Fibroblast of lung (primary cell): ENCODE results near the gene DCBLD2. TPM values are rescaled to one million over a fixed set of nuclear protein-coding genes. Genes with fewer than 3 reads are reported as not detected.
A peak's percentile ranks its signal among the peaks of the same experiment; 100 is the strongest.

Experiments
- DNase-seq, 2 donors: peaks; one replicate each; pipeline versions ENCODE4 v3.0.0 to v3.0.0-alpha.2; 2010; ENCODE audit warnings: low read depth in 2 of 2
- H2AFZ ChIP-seq: 2 replicates; pipeline ENCODE4 v1.5.1; 2012; ENCODE audit warnings: low read length, control low read depth, inconsistent platforms
- H3K27ac ChIP-seq: 2 replicates; pipeline ENCODE4 v1.5.1; 2011; ENCODE audit warnings: low read length, control low read depth; ENCODE audit not compliant: insufficient read depth
- H3K27me3 ChIP-seq: 2 replicates; pipeline ENCODE4 v1.5.1; 2011; ENCODE audit warnings: mild to moderate bottlenecking, low read length; ENCODE audit not compliant: control insufficient read depth, insufficient read depth
- H3K36me3 ChIP-seq: 2 replicates; pipeline ENCODE4 v1.5.1; 2011; ENCODE audit warnings: low read length; ENCODE audit not compliant: control insufficient read depth, insufficient read depth
- H3K4me1 ChIP-seq: 2 replicates; pipeline ENCODE4 v1.5.1; 2011; ENCODE audit warnings: low read length; ENCODE audit not compliant: control insufficient read depth, insufficient read depth; ENCODE audit errors: extremely low read depth
- H3K4me2 ChIP-seq: 2 replicates; pipeline ENCODE4 v1.5.1; 2011; ENCODE audit warnings: low read length, control low read depth; ENCODE audit not compliant: insufficient read depth; ENCODE audit errors: extremely low read depth
- H3K4me3 ChIP-seq, 4 experiments: fragments of 200-600 bp in 1 of 4; sonication (generic) in 1 of 4; replicated peaks in 1 of 4; 2 replicates each; pipeline ENCODE4 v1.5.1; 2011 to 2016; ENCODE audit warnings: low read length in 4 of 4, low read depth in 3 of 4, mild to moderate bottlenecking in 3 of 4, control low read depth in 2 of 4, inconsistent platforms in 1 of 4, mixed read lengths in 1 of 4; ENCODE audit not compliant: insufficient read depth in 1 of 4; ENCODE audit errors: control extremely low read depth in 1 of 4
- H3K79me2 ChIP-seq: 2 replicates; pipeline ENCODE4 v1.5.1; 2012; ENCODE audit warnings: mild to moderate bottlenecking, low read length, inconsistent platforms; ENCODE audit not compliant: control insufficient read depth, insufficient read depth
- H3K9ac ChIP-seq: 2 replicates; pipeline ENCODE4 v1.5.1; 2011; ENCODE audit warnings: mild to moderate bottlenecking, low read length, control low read depth; ENCODE audit not compliant: insufficient read depth
- H3K9me3 ChIP-seq: 2 replicates; pipeline ENCODE4 v1.5.1; 2012; ENCODE audit warnings: low read depth, low read length; ENCODE audit not compliant: control insufficient read depth, insufficient read depth
- H4K20me1 ChIP-seq: 2 replicates; pipeline ENCODE4 v1.5.1; 2011; ENCODE audit warnings: low read length; ENCODE audit not compliant: control insufficient read depth, insufficient read depth; ENCODE audit errors: extremely low read depth
- EZH2 ChIP-seq: IDR thresholded peaks from 2 replicates; pipeline ENCODE4 v1.5.1; 2012; ENCODE audit warnings: low read length, control low read depth, mild to moderate bottlenecking; ENCODE audit errors: missing control alignments
- polyA plus RNA-seq, 2 donors: library from polyadenylated mRNA; depleted of rRNA in 1 of 2; stranded (reverse) in 1 of 2; unstranded in 1 of 2; fragments of >200 nt; gene quantifications; 2 replicates each; pipeline ENCODE4 v1.2.1, GENCODE V29; 2011 to 2012; ENCODE audit warnings: missing spikeins in 1 of 2
- total RNA-seq: library from RNA; depleted of rRNA; stranded (reverse); fragments of >200 nt; gene quantifications from 2 replicates; pipeline ENCODE4 v1.2.1, GENCODE V29; 2014
- TF ChIP-seq, protein P1 (sequence below), 2 donors: IDR thresholded peaks in 1 of 2; conservative IDR thresholded peaks in 1 of 2; 1 replicate in 1 of 2; 2 replicates in 1 of 2; pipeline ENCODE4 v1.5.1; 2011 to 2012; ENCODE audit warnings: low read length in 2 of 2, control low read depth in 1 of 2, inconsistent platforms in 1 of 2, low read depth in 1 of 2, mild to moderate bottlenecking in 1 of 2

Gene DCBLD2
- total and polyA plus RNA-seq, 2 donors (not counting 1 experiment from before 2014, with no cell fraction given): 98.1 to 195 TPM

GRCh38 chr3:98805571-98805970, 95.9 kb downstream of the DCBLD2 start:
- peaks cover 12% of the 10 kb centered on the region for H3K36me3 ChIP-seq
- H3K4me3 ChIP-seq: no peak overlapping the region
- H3K9me3 ChIP-seq: no peaks in the 10 kb centered on the region

GRCh38 chr3:98801043-98801747, 100.3 kb downstream of the DCBLD2 start:
- Histone ChIP-seq H2AFZ (no peak overlapping the region), H3K4me1 (no peaks in the 10 kb centered on the region), H3K9me3 (no peaks in the 10 kb centered on the region), H3K79me2 (no peaks in the 10 kb centered on the region), H3K4me3 (no peak overlapping the region), H3K9ac (no peak overlapping the region), H4K20me1 (no peaks in the 10 kb centered on the region), H3K36me3 (peaks cover 10% of the 10 kb centered on the region), H3K27me3 (no peaks in the 10 kb centered on the region), H3K27ac (no peak overlapping the region), H3K4me2 (no peak overlapping the region)
- no peak for DNase-seq
- no peak for TF ChIP-seq EZH2
- TF ChIP-seq, protein P1, sequence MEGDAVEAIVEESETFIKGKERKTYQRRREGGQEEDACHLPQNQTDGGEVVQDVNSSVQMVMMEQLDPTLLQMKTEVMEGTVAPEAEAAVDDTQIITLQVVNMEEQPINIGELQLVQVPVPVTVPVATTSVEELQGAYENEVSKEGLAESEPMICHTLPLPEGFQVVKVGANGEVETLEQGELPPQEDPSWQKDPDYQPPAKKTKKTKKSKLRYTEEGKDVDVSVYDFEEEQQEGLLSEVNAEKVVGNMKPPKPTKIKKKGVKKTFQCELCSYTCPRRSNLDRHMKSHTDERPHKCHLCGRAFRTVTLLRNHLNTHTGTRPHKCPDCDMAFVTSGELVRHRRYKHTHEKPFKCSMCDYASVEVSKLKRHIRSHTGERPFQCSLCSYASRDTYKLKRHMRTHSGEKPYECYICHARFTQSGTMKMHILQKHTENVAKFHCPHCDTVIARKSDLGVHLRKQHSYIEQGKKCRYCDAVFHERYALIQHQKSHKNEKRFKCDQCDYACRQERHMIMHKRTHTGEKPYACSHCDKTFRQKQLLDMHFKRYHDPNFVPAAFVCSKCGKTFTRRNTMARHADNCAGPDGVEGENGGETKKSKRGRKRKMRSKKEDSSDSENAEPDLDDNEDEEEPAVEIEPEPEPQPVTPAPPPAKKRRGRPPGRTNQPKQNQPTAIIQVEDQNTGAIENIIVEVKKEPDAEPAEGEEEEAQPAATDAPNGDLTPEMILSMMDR (conservative IDR thresholded peaks at IDR 0.05 in 1 of 2, IDR thresholded peaks at IDR 0.05 in 1 of 2; ENCODE audit: low read depth in 1 of 2, low read length in 2 of 2): peak in 1 of 2 donors; percentile 7

More at GRCh38 chr3:98805571-98805970, 95.9 kb downstream of the DCBLD2 start:
- Histone ChIP-seq H3K4me2 (no peak overlapping the region), H3K27ac (no peak overlapping the region), H2AFZ (no peak overlapping the region), H3K79me2 (no peaks in the 10 kb centered on the region), H3K4me1 (no peaks in the 10 kb centered on the region), H4K20me1 (no peaks in the 10 kb centered on the region), H3K27me3 (no peaks in the 10 kb centered on the region), H3K9ac (no peak overlapping the region)
- DNase-seq: no peak
- TF ChIP-seq, protein P1 (conservative IDR thresholded peaks at IDR 0.05 in 1 of 2, IDR thresholded peaks at IDR 0.05 in 1 of 2; ENCODE audit: low read depth in 1 of 2, low read length in 2 of 2): no peak
- TF ChIP-seq EZH2: no peak

- Histone ChIP-seq H3K9ac (no peak overlapping the region), H3K79me2 (no peaks in the 10 kb centered on the region), H3K36me3 (peaks cover 7% of the 10 kb centered on the region), H2AFZ (no peak overlapping the region), H3K9me3 (no peaks in the 10 kb centered on the region), H3K4me1 (no peaks in the 10 kb centered on the region), H3K4me3 (no peak overlapping the region), H3K27me3 (no peaks in the 10 kb centered on the region), H3K27ac (no peak overlapping the region), H3K4me2 (no peak overlapping the region), H4K20me1 (no peaks in the 10 kb centered on the region)
- TF ChIP-seq, protein P1 (conservative IDR thresholded peaks at IDR 0.05 in 1 of 2, IDR thresholded peaks at IDR 0.05 in 1 of 2; ENCODE audit: low read depth in 1 of 2, low read length in 2 of 2): no peak
- TF ChIP-seq EZH2: no peak
- no peak for DNase-seq
These were observed 101.1 kb downstream of the DCBLD2 start for GRCh38 chr3:98800401-98800800.
